ENCODE results near the gene DROSHA.

Gene DROSHA

DNA sequence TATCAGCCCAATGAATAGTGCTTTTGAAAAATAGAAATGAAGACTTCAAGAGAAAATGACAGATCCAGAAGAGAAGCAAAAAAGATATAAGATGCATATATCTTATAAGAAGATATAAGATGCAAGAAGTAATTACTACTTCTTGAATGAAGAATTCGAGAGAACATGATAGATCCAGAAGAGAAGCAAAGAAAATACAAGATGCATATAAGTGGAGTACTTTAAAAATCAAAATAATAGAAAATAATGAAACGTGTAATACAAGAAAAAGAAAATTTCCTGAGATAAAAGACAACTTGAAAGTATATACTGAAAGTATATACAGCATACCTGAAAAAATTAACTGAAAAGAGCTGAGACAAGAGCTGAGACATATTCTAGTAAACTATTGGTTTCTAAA is 76.7 kb downstream of the DROSHA start:
- Histone ChIP-seq H3K27me3 (ENCODE audit: control insufficient read depth in 5 of 5, insufficient read depth in 4 of 5, low read length in 5 of 5) (no peaks in the 10 kb centered on the region), H3K36me3 (ENCODE audit: control insufficient read depth in 5 of 5, insufficient read depth in 5 of 5, low read length in 5 of 5) (peaks cover 29 to 46% (median 38%) of the 10 kb centered on the region in 5 donors), H3K4me3 (ENCODE audit: low read depth in 1 of 5, low read length in 5 of 5) (no peak overlapping the region), H3K4me1 (ENCODE audit: control insufficient read depth in 5 of 5, insufficient read depth in 5 of 5, low read length in 5 of 5) (peaks cover 0 to 5% (median 0%) of the 10 kb centered on the region in 5 donors), H3K27ac (ENCODE audit: low read depth, low read length) (no peak overlapping the region), H3K9ac (ENCODE audit: low read length in 5 of 5) (no peak overlapping the region), H3K9me3 (ENCODE audit: control insufficient read depth in 5 of 5, low read length in 5 of 5) (peaks cover 0 to 8% (median 3%) of the 10 kb centered on the region in 5 donors)

DNA sequence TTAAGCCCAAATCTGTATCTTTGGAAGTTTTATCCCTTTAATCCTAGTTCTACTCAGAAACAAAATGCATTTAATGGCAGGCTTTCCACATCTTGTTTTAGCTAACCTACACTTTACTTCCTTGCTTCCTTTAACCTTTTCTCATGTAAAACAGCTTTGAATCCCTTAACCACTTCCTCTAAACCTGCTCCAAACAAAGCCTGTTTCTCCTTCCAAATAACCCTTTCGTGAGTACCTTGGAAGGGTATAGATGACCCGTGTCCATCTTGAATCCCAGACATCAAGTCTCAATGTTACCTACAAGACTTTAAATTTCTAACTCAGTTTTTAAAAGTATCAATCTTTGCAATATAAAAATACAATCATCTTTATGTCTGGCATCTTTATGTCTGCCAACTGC is 78.4 kb downstream of the DROSHA start:
- Histone ChIP-seq H3K9me3 (ENCODE audit: control insufficient read depth in 5 of 5, low read length in 5 of 5) (peaks cover 0 to 8% (median 3%) of the 10 kb centered on the region in 5 donors), H3K36me3 (ENCODE audit: control insufficient read depth in 5 of 5, insufficient read depth in 5 of 5, low read length in 5 of 5) (peaks cover 33 to 50% (median 41%) of the 10 kb centered on the region in 5 donors), H3K9ac (ENCODE audit: low read length in 5 of 5) (no peak overlapping the region), H3K4me1 (ENCODE audit: control insufficient read depth in 5 of 5, insufficient read depth in 5 of 5, low read length in 5 of 5) (no peaks in the 10 kb centered on the region), H3K27ac (ENCODE audit: low read depth, low read length) (no peak overlapping the region), H3K4me3 (ENCODE audit: low read depth in 1 of 5, low read length in 5 of 5) (no peak overlapping the region), H3K27me3 (ENCODE audit: control insufficient read depth in 5 of 5, insufficient read depth in 4 of 5, low read length in 5 of 5) (no peaks in the 10 kb centered on the region)

DNA sequence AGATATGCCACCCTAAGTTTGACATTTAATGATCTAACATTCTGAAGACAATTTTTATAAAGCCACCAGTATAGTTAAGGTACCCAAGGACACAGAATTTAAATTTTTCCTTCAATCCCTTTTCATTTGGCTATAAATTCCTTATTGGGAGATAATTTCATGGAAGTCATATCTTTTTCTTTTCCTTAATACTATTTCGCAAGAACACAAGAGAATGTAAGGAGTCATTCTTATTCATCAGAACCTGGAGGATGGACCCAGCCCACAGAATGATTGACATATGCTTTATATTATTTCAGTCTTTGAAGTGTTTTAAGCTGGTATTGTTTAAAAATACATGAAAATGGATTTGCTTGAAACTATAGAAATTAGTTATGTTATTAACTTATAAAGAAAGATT is 79.6 kb downstream of the DROSHA start:
- no peak overlapping the region for H3K9ac ChIP-seq (ENCODE audit: low read length in 5 of 5)
- no peak overlapping the region for H3K4me3 ChIP-seq (ENCODE audit: low read depth in 1 of 5, low read length in 5 of 5)
- no peak overlapping the region for H3K27ac ChIP-seq (ENCODE audit: low read depth, low read length)
- no peaks in the 10 kb centered on the region for H3K27me3 ChIP-seq (ENCODE audit: control insufficient read depth in 5 of 5, insufficient read depth in 4 of 5, low read length in 5 of 5)
- no peaks in the 10 kb centered on the region for H3K4me1 ChIP-seq (ENCODE audit: control insufficient read depth in 5 of 5, insufficient read depth in 5 of 5, low read length in 5 of 5)
- H3K36me3 ChIP-seq (ENCODE audit: control insufficient read depth in 5 of 5, insufficient read depth in 5 of 5, low read length in 5 of 5) = peaks cover 38 to 53% (median 46%) of the 10 kb centered on the region in 5 donors
- peaks cover 0 to 8% (median 3%) of the 10 kb centered on the region in 5 donors for H3K9me3 ChIP-seq (ENCODE audit: control insufficient read depth in 5 of 5, low read length in 5 of 5)

DNA sequence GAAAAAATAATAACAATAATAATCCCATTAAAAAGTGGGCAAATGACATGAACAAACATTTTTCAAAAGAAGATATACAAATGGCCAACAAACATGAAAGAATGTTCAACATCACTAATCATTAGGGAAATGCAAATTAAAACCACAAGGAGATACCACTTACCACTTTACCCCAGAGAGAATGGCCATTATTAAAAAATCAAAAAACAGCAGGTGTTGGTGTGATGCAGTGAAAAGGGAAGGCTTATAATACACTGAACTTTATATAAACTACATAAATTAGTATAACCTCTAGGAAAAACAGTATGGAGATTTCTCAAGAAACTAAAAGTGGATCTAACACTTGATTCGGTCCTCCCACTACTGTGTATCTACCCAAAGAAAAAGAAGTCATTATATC is 81.9 kb downstream of the DROSHA start:
- peaks cover 38 to 53% (median 45%) of the 10 kb centered on the region in 5 donors for H3K36me3 ChIP-seq (ENCODE audit: control insufficient read depth in 5 of 5, insufficient read depth in 5 of 5, low read length in 5 of 5)
- no peak overlapping the region for H3K4me3 ChIP-seq (ENCODE audit: low read depth in 1 of 5, low read length in 5 of 5)
- H3K27ac ChIP-seq (ENCODE audit: low read depth, low read length) = no peak overlapping the region
- H3K9me3 ChIP-seq (ENCODE audit: control insufficient read depth in 5 of 5, low read length in 5 of 5) = peaks cover 0 to 1% (median 0%) of the 10 kb centered on the region in 5 donors
- H3K9ac ChIP-seq (ENCODE audit: low read length in 5 of 5) = no peak overlapping the region
- no peaks in the 10 kb centered on the region for H3K27me3 ChIP-seq (ENCODE audit: control insufficient read depth in 5 of 5, insufficient read depth in 4 of 5, low read length in 5 of 5)
- H3K4me1 ChIP-seq (ENCODE audit: control insufficient read depth in 5 of 5, insufficient read depth in 5 of 5, low read length in 5 of 5) = no peaks in the 10 kb centered on the region

DNA sequence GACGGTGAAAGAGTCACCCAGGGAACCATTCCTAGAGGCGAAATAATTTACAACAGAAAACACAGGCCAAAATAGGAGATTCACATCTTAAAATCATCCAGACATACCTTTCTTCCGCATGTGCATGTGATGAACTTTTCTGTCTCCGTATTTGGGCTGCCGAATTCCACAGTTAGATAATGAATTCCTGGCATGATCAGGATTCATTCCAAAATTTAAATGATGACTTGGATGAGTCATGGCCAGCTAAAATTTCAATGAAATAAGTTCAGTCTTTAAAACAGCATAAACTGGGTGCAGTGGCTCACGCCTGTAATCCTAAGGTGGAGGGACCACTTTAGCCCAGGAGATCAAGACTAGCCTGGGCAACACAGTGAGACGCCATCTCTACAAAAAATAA is 82.7 kb downstream of the DROSHA start:
- Histone ChIP-seq H3K9me3 (ENCODE audit: control insufficient read depth in 5 of 5, low read length in 5 of 5) (no peaks in the 10 kb centered on the region), H3K4me3 (ENCODE audit: low read depth in 1 of 5, low read length in 5 of 5) (no peak overlapping the region), H3K36me3 (ENCODE audit: control insufficient read depth in 5 of 5, insufficient read depth in 5 of 5, low read length in 5 of 5) (peaks cover 39 to 56% (median 45%) of the 10 kb centered on the region in 5 donors), H3K4me1 (ENCODE audit: control insufficient read depth in 5 of 5, insufficient read depth in 5 of 5, low read length in 5 of 5) (no peaks in the 10 kb centered on the region), H3K27ac (ENCODE audit: low read depth, low read length) (no peak overlapping the region), H3K9ac (ENCODE audit: low read length in 5 of 5) (no peak overlapping the region), H3K27me3 (ENCODE audit: control insufficient read depth in 5 of 5, insufficient read depth in 4 of 5, low read length in 5 of 5) (no peaks in the 10 kb centered on the region)

DNA sequence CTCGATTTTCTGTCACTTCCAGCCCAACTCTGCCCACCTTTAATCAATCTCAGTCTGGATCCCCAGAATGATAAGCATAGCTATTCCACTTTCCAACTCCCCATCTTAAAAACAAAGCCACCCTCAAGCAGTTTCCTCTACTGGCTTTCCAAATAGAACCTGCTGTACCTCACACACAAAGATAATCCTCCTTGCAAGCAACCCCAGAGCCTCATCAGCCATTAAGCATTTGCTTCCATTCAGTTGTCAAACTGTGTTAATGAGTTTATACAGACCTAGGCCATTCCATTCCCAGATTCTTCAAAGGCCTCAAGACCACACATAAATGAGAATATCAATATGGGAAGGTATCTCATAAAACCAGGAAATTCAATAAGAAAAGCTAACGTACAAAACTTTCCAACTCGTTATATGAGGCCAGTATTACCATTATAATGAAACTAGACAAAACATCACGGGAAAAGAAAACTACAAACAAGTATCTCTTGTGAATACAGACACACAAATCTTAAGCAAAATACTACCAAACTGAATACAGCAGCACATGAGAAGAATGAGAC is 86.8 kb downstream of the DROSHA start:
- Histone ChIP-seq H3K4me1 (ENCODE audit: control insufficient read depth in 5 of 5, insufficient read depth in 5 of 5, low read length in 5 of 5) (no peaks in the 10 kb centered on the region), H3K4me3 (ENCODE audit: low read depth in 1 of 5, low read length in 5 of 5) (no peak overlapping the region), H3K27ac (ENCODE audit: low read depth, low read length) (no peak overlapping the region), H3K9ac (ENCODE audit: low read length in 5 of 5) (no peak overlapping the region), H3K27me3 (ENCODE audit: control insufficient read depth in 5 of 5, insufficient read depth in 4 of 5, low read length in 5 of 5) (no peaks in the 10 kb centered on the region), H3K9me3 (ENCODE audit: control insufficient read depth in 5 of 5, low read length in 5 of 5) (no peaks in the 10 kb centered on the region), H3K36me3 (ENCODE audit: control insufficient read depth in 5 of 5, insufficient read depth in 5 of 5, low read length in 5 of 5) (peaks cover 26 to 48% (median 33%) of the 10 kb centered on the region in 5 donors)

DNA sequence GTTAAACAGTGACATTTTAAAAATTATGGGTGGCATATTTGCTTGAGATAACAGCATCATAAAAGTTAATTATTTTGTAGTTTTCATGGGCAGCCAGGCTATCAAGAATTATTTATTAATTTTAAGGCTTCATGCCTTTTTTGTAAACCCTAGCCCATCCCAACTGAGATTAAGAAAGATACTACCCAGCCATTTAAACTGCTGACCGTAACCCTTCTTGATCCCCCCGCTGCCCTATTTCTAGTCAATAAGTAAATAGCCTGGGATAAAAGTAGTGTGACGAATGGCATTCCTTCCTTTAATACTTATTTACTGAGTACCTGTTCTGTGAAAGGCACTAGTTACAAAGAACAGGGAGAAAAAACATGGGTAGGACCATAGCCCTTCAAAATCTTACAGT is 88.3 kb downstream of the DROSHA start:
- Histone ChIP-seq H3K4me1 (ENCODE audit: control insufficient read depth in 5 of 5, insufficient read depth in 5 of 5, low read length in 5 of 5) (no peaks in the 10 kb centered on the region), H3K4me3 (ENCODE audit: low read depth in 1 of 5, low read length in 5 of 5) (no peak overlapping the region), H3K36me3 (ENCODE audit: control insufficient read depth in 5 of 5, insufficient read depth in 5 of 5, low read length in 5 of 5) (peaks cover 20 to 37% (median 31%) of the 10 kb centered on the region in 5 donors), H3K9ac (ENCODE audit: low read length in 5 of 5) (no peak overlapping the region), H3K27me3 (ENCODE audit: control insufficient read depth in 5 of 5, insufficient read depth in 4 of 5, low read length in 5 of 5) (no peaks in the 10 kb centered on the region), H3K9me3 (ENCODE audit: control insufficient read depth in 5 of 5, low read length in 5 of 5) (no peaks in the 10 kb centered on the region), H3K27ac (ENCODE audit: low read depth, low read length) (no peak overlapping the region)

DNA sequence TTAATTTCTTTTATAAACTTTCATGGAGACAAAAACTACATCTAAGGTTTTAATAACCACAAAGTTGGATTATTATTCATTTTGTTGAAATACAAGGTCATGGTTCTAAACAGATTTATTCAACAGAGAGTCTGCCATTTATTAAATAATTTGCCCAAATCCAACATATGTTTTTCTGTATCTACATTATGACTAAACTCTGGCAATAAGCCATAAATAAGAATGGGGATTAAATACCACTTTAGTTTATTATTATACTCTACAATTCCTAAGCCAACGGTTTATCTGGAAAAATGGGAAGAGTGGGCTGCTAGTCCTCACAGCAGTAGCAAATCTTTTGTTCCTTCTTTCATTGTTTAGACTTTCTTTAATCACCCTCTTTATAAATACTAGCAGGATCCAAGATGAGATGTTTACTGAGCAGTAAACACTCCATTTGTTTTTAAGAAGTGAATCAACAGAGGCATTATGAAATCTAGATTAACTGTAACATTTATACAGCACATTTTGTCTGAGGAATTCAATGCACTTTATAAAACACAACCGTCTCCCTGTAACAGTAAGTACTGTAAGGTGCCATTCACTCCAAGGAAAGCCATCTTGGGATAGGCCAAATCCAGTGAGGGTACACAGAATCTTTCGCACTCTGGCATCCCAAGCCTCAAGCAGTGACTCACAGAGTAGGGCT is 89.7 kb downstream of the DROSHA start:
- Histone ChIP-seq H3K4me3 (ENCODE audit: low read depth in 1 of 5, low read length in 5 of 5) (no peak overlapping the region), H3K27me3 (ENCODE audit: control insufficient read depth in 5 of 5, insufficient read depth in 4 of 5, low read length in 5 of 5) (no peaks in the 10 kb centered on the region), H3K9ac (ENCODE audit: low read length in 5 of 5) (no peak overlapping the region), H3K4me1 (ENCODE audit: control insufficient read depth in 5 of 5, insufficient read depth in 5 of 5, low read length in 5 of 5) (no peaks in the 10 kb centered on the region), H3K36me3 (ENCODE audit: control insufficient read depth in 5 of 5, insufficient read depth in 5 of 5, low read length in 5 of 5) (peaks cover 15 to 32% (median 20%) of the 10 kb centered on the region in 5 donors), H3K27ac (ENCODE audit: low read depth, low read length) (no peak overlapping the region), H3K9me3 (ENCODE audit: control insufficient read depth in 5 of 5, low read length in 5 of 5) (no peaks in the 10 kb centered on the region)

DNA sequence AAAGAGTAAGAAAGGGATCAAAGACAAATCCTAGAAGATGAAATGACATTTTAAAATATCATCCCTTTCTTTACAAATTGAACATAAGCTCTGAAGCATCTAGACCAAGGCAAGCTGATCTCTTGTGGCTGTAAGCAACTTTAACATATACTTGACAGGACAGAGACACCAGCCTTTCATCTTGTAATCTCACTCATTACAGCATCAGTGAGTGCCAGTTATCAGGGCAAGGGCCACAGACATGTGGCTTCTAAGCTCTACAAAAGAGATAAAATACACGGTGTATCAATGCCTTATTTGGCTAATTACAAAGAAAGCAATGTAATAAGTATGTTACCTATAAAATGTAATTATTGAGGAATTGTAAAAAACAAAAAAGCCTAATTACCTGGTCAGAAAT is 95.0 kb downstream of the DROSHA start:
- Histone ChIP-seq H3K27me3 (ENCODE audit: control insufficient read depth in 5 of 5, insufficient read depth in 4 of 5, low read length in 5 of 5) (no peaks in the 10 kb centered on the region), H3K36me3 (ENCODE audit: control insufficient read depth in 5 of 5, insufficient read depth in 5 of 5, low read length in 5 of 5) (peaks cover 29 to 43% (median 39%) of the 10 kb centered on the region in 5 donors), H3K9ac (ENCODE audit: low read length in 5 of 5) (no peak overlapping the region)

DNA sequence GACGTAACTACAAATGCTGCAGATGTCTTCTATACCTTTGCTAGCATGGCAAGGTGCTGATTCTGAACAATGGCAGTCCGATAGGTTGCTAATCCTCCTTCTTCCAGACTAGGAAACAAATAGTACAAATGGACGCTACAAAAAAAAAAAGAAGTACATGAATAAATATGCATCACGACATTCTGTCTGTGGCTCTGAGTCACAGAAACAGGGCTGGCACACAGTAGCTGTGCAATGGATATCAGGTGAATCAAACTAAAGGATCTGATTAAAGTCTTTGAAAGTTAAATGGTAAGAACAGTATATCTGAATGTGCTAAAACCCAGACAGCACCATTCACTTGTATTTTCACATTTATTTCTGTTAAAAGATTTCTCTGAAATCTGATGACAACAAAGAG is 96.2 kb downstream of the DROSHA start:
- H3K9me3 ChIP-seq (ENCODE audit: control insufficient read depth in 5 of 5, low read length in 5 of 5) = no peaks in the 10 kb centered on the region
- no peaks in the 10 kb centered on the region for H3K4me1 ChIP-seq (ENCODE audit: control insufficient read depth in 5 of 5, insufficient read depth in 5 of 5, low read length in 5 of 5)
- H3K27ac ChIP-seq (ENCODE audit: low read depth, low read length) = no peak overlapping the region
- H3K9ac ChIP-seq (ENCODE audit: low read length in 5 of 5) = no peak overlapping the region
- H3K4me3 ChIP-seq (ENCODE audit: low read depth in 1 of 5, low read length in 5 of 5) = no peak overlapping the region
- no peaks in the 10 kb centered on the region for H3K27me3 ChIP-seq (ENCODE audit: control insufficient read depth in 5 of 5, insufficient read depth in 4 of 5, low read length in 5 of 5)
- peaks cover 29 to 53% (median 41%) of the 10 kb centered on the region in 5 donors for H3K36me3 ChIP-seq (ENCODE audit: control insufficient read depth in 5 of 5, insufficient read depth in 5 of 5, low read length in 5 of 5)

More for the DNA sequence above, 95.0 kb downstream of the DROSHA start:
- no peak overlapping the region for H3K27ac ChIP-seq (ENCODE audit: low read depth, low read length)
- H3K9me3 ChIP-seq (ENCODE audit: control insufficient read depth in 5 of 5, low read length in 5 of 5) = no peaks in the 10 kb centered on the region
- H3K4me1 ChIP-seq (ENCODE audit: control insufficient read depth in 5 of 5, insufficient read depth in 5 of 5, low read length in 5 of 5) = no peaks in the 10 kb centered on the region
- no peak overlapping the region for H3K4me3 ChIP-seq (ENCODE audit: low read depth in 1 of 5, low read length in 5 of 5)

Data from subcutaneous abdominal adipose tissue (tissue), 5 donors.